Endothelial cell of umbilical vein (primary cell): ENCODE data around the gene ERBB2. TPM values are rescaled to one million over a fixed set of nuclear protein-coding genes. Genes with fewer than 3 reads are reported as not detected.

Source experiments
- BruUV-seq: library from RNA; stranded (reverse); fragments of 400-500 nt; replicated peaks from 2 replicates; lab custom pipeline; 2021; lab: Mats Ljungman, UMichigan
- CTCF ChIA-PET: fragments of 300-600, 350-600 bp; sonication (Branson Sonifier 250); formaldehyde crosslinking; loops from one replicate; lab custom pipeline; 2021; ENCODE audit warnings: antibody characterized with exemption, inconsistent platforms; lab: Charles Lee
- POLR2A ChIA-PET: fragments of 300-600, 350-600 bp; sonication (Branson Sonifier 250); formaldehyde crosslinking; loops from one replicate; lab custom pipeline; 2021; ENCODE audit warnings: antibody characterized with exemption, inconsistent platforms; lab: Charles Lee
- DNase-seq: peaks from one replicate; pipeline ENCODE4 v3.0.0-alpha.2; 2011; ENCODE audit warnings: low read depth, low spot score
- FAIRE-seq: peaks from 2 replicates; lab custom pipeline; 2011; peaks lifted over from hg19 to GRCh38; lab: Jason Lieb, UNC
- H2AFZ ChIP-seq: 2 replicates; pipeline ENCODE4 v1.6.0; 2012; ENCODE audit warnings: low read depth, low read length, control low read depth, inconsistent platforms
- H3K27ac ChIP-seq: 2 replicates; pipeline ENCODE4 v1.5.1; 2011; ENCODE audit warnings: low read depth, mild to moderate bottlenecking, control low read depth, low read length, moderate library complexity; ENCODE audit not compliant: insufficient read depth
- H3K27me3 ChIP-seq, 2 experiments: 2 replicates each; pipeline versions ENCODE4 v1.6.0 to v1.6.1; 2011; ENCODE audit warnings: low read length in 2 of 2, mixed read lengths in 1 of 2; ENCODE audit not compliant: control insufficient read depth in 2 of 2, insufficient read depth in 2 of 2
- H3K36me3 ChIP-seq, 2 experiments: 2 replicates in 1 of 2; 3 replicates in 1 of 2; pipeline ENCODE4 v1.5.1; 2011; ENCODE audit warnings: low read length in 2 of 2, mild to moderate bottlenecking in 1 of 2, moderate library complexity in 1 of 2; ENCODE audit not compliant: control insufficient read depth in 2 of 2, insufficient read depth in 2 of 2; ENCODE audit errors: extremely low read depth in 1 of 2
- H3K4me1 ChIP-seq: 3 replicates; pipeline ENCODE4 v1.5.1; 2011; ENCODE audit warnings: mild to moderate bottlenecking, low read length; ENCODE audit not compliant: control insufficient read depth, insufficient read depth; ENCODE audit errors: extremely low read depth
- H3K4me2 ChIP-seq: 2 replicates; pipeline ENCODE4 v1.6.1; 2011; ENCODE audit warnings: low read length, control low read depth, mixed read lengths; ENCODE audit not compliant: insufficient read depth
- H3K4me3 ChIP-seq, 3 experiments: fragments of 200-600 bp in 1 of 3; sonication (generic), shearing (Covaris generic) in 1 of 3; replicated peaks in 1 of 3; 2 replicates each; pipeline ENCODE4 v1.5.1; 2011 to 2016; ENCODE audit warnings: control low read depth in 3 of 3, low read length in 3 of 3, mild to moderate bottlenecking in 2 of 3, inconsistent platforms in 1 of 3, low read depth in 1 of 3, moderate library complexity in 1 of 3; ENCODE audit not compliant: insufficient read depth in 1 of 3
- H3K79me2 ChIP-seq: 2 replicates; pipeline ENCODE4 v1.6.0; 2012; ENCODE audit warnings: low read length, inconsistent platforms; ENCODE audit not compliant: control insufficient read depth, insufficient read depth
- H3K9ac ChIP-seq: replicated peaks from 2 replicates; pipeline ENCODE3; 2011; ENCODE audit warnings: low read length, control low read depth; ENCODE audit not compliant: insufficient read depth; ENCODE audit errors: extremely low read depth
- H3K9me1 ChIP-seq: replicated peaks from 3 replicates; pipeline ENCODE4 v1.6.0; 2011; ENCODE audit warnings: mild to moderate bottlenecking, low read length; ENCODE audit not compliant: control insufficient read depth, insufficient read depth; ENCODE audit errors: extremely low read depth
- H3K9me3 ChIP-seq: replicated peaks from 2 replicates; pipeline ENCODE4 v1.5.1; 2012; ENCODE audit warnings: low read length, inconsistent platforms; ENCODE audit not compliant: control insufficient read depth, insufficient read depth
- H4K20me1 ChIP-seq: replicated peaks from 2 replicates; pipeline ENCODE3; 2011; ENCODE audit warnings: mild to moderate bottlenecking, low read length; ENCODE audit not compliant: control insufficient read depth, insufficient read depth; ENCODE audit errors: extremely low read depth
- CTCF ChIP-seq, 2 donors: IDR thresholded peaks; 1 replicate in 1 of 2; 2 replicates in 1 of 2; pipeline ENCODE4 v1.5.1; 2011; ENCODE audit warnings: low read length in 2 of 2, mild to moderate bottlenecking in 2 of 2, moderate library complexity in 2 of 2, control low read depth in 1 of 2, inconsistent platforms in 1 of 2, low read depth in 1 of 2; ENCODE audit not compliant: insufficient read depth in 1 of 2; ENCODE audit errors: extremely low read depth in 1 of 2
- EZH2 ChIP-seq: IDR thresholded peaks from 2 replicates; pipeline ENCODE4 v1.6.1; 2012; ENCODE audit warnings: borderline replicate concordance, low read depth, mild to moderate bottlenecking, moderate library complexity, low read length, inconsistent platforms; ENCODE audit not compliant: severe bottlenecking
- FOS ChIP-seq: IDR thresholded peaks from 2 replicates; pipeline ENCODE4 v1.6.1; 2011; ENCODE audit warnings: mild to moderate bottlenecking, low read length, moderate library complexity, borderline replicate concordance; ENCODE audit not compliant: insufficient read depth
- GATA2 ChIP-seq: IDR thresholded peaks from 2 replicates; pipeline ENCODE4 v1.7.0; 2011; ENCODE audit warnings: low read depth, mild to moderate bottlenecking, moderate library complexity, mixed read lengths, low read length; ENCODE audit not compliant: insufficient read length, insufficient read depth
- JUN ChIP-seq: IDR thresholded peaks from 2 replicates; pipeline ENCODE4 v1.6.1; 2011; ENCODE audit warnings: borderline replicate concordance, low read depth; ENCODE audit not compliant: insufficient read length, insufficient read depth
- MAX ChIP-seq: IDR thresholded peaks from 2 replicates; pipeline ENCODE4 v1.6.1; 2011; ENCODE audit not compliant: insufficient read depth, insufficient read length
- MYC ChIP-seq: IDR thresholded peaks from one replicate; pipeline ENCODE4 v1.6.1; 2011; ENCODE audit warnings: mild to moderate bottlenecking, low read depth, low read length
- POLR2A ChIP-seq: IDR thresholded peaks from 2 replicates; pipeline ENCODE4 v1.6.1; 2012; ENCODE audit warnings: low read depth, mild to moderate bottlenecking, control low read depth, low read length
- POLR2AphosphoS5 ChIP-seq: IDR thresholded peaks from 2 replicates; pipeline ENCODE4 v1.6.1; 2012; ENCODE audit warnings: low read depth, mild to moderate bottlenecking, control low read depth, low read length, moderate library complexity; ENCODE audit not compliant: insufficient read depth
- dilution Hi-C: fragments of 300-500 bp; cut with MboI; formaldehyde crosslinking; loops from one replicate; pipeline ENCODE4 v1.15.0; 2019; ENCODE audit warnings: low sequenced_read_pairs; ENCODE audit not compliant: extremely low pct_ligation_motif_present
- intact Hi-C: fragments of 100-400 bp; cut with micrococcal nuclease; formaldehyde crosslinking; loops from one replicate; pipeline ENCODE4 v1.10.0; 2022
- polyA plus RNA-seq, 4 experiments: library from polyadenylated mRNA; depleted of rRNA in 3 of 4; stranded (reverse) in 3 of 4; unstranded in 1 of 4; fragments of >200 nt; gene quantifications; 2 replicates each; pipeline versions ENCODE4 v1.2.1 to v1.2.3, GENCODE V29; 2011 to 2012; ENCODE audit warnings: missing spikeins in 1 of 4
- total RNA-seq: library from RNA; stranded (reverse); gene quantifications from 2 replicates; pipeline ENCODE4 v1.2.3, GENCODE V29; 2021

The ERBB2 gene
- total and polyA plus RNA-seq, 2 donors (not counting 3 experiments of a cell fraction or from before 2014, with no cell fraction given) = 20.6 to 32.9 TPM

- Histone ChIP-seq H4K20me1 (no peaks in the 10 kb centered on the region), H3K4me1 (no peaks in the 10 kb centered on the region), H3K9ac (no peak overlapping the region), H3K9me3 (no peaks in the 10 kb centered on the region), H3K27me3 (peaks cover 0 to 2% of the 10 kb centered on the region in 2 experiments), H3K4me2 (no peak overlapping the region), H3K4me3 (no peak overlapping the region), H3K27ac (no peak overlapping the region), H3K9me1 (no peaks in the 10 kb centered on the region), H2AFZ (no peak overlapping the region), H3K79me2 (no peaks in the 10 kb centered on the region), H3K36me3 (no peaks in the 10 kb centered on the region)
- POLR2A ChIA-PET = no interaction called here
- intact Hi-C loops (no loop called here), dilution Hi-C loops (no loop called here)
- no peak for FAIRE-seq
- no TSS peak for BruUV-seq
- CTCF ChIA-PET = interaction anchor here (0.6 to 13.1 kb wide), 5 partner anchors 20 to 1092 kb away, joined by 3 to 291 read pairs (median 5); no protein-coding TSS in a partner anchor
- no peak for DNase-seq
- no peak for TF ChIP-seq FOS
- TF ChIP-seq POLR2A = no peak
- no peak for TF ChIP-seq GATA2
- TF ChIP-seq MAX = no peak
- TF ChIP-seq JUN = no peak
- TF ChIP-seq CTCF (IDR thresholded peaks at IDR 0.05; ENCODE audit: extremely low read depth in 1 of 2, insufficient read depth in 1 of 2, low read depth in 1 of 2, low read length in 2 of 2) = no peak
- no peak for TF ChIP-seq MYC
- TF ChIP-seq EZH2 = no peak
- TF ChIP-seq POLR2AphosphoS5 = no peak
Observed at GRCh38 chr17:39673335-39674081, 26.4 kb upstream of the ERBB2 start.
